HPDE6-E6E7 (cell line): ENCODE data around the gene SSBP4.
"Not testable (repeated sequence)": the region's sequence is repeated elsewhere in the genome, so short reads cannot be mapped to it uniquely, and the experiment has no call there.

ENCODE experiments used
- DNase-seq: peaks from one replicate; pipeline ENCODE4 v3.0.0; 2011; ENCODE audit warnings: missing footprints; ENCODE audit errors: extremely low spot score

Gene SSBP4

DNA sequence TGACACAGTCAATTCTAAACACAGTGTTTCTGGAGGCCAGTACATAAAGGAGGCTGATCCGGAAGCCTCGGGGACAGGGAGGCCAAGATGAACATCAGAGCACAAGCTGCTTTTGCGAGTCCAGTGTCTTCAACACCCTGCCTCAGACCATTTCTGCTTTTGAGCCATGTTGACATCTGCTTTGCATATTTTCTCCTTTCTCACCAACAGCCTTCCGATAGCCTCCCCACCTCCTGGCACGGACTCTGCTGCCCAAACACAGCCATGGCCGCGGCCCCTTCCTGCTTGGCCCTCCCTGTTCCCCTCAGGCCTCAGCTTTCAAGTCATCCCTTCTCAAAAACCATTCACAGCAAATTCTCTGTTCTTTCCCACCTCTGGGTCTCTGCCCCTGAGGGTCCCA, 25.4 kb upstream of the SSBP4 start:
- DNase-seq, result no peak

DNA sequence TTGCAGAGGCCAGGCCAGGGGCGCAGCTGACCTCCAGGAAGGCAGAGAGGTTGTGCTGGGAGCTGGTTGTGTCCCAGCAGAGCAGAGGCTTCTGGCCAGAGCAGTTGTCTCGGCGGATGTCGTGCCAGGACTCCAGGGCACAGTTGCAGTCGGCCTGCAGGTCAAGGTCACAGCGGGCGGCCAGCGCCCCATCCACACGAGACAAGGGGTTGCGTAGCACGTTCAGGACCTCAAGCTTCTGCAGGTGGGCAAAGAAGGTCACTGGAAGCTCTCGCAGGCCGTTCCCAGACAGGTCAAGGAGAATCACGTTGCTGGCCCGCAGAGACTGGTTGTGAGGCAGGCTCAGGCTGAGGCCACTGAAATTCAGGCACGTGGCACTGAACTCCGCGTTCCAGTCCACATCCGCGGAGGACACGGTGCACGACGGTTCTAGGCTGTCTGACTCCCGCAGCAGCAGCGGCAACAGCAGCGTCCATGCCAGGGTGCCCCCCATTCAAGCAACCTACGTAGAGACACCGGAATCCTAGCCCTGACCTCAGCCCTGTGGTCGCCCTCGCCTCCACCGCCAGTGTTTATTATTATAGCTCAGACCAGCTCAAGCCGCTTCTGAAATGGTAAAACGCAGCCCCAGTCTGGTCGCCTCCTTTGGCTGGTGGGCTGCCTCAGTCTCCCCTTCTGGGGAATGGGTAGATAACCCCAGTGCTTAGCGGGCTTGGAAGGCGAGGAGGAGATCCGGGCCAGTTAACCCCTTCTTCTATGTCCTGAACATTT, 22.5 kb upstream of the SSBP4 start:
- no peak for DNase-seq

GRCh38 chr19:18397242-18398202, 21.7 kb upstream of the SSBP4 start, which contains the start of gene LRRC25:
Gene LRRC25, minus strand, starts transcription at chr19:18397622. Its CDS starts 659 bp downstream, at chr19:18396963.
- DNase-seq, result no peak

DNA sequence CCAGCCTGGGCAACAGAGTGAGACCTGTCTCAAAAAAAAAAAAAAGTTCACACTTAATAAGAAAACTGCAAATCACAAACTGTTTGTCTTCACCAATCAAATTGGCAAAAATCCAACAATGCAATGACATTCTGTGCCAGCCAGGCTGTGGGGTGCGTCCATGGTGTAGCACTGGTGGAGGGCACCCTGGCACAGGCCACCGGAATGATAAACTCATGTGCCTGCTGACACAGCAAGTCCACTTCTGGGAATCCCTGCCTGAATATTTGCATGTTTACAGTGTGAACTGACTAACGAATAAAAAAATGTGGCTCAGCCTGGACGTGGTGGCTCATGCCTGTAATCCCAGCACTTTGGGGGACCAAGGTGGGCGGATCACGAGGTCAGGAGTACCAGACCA, 20.2 kb upstream of the SSBP4 start:
- DNase-seq, result no peak

- peak; percentile 52 for DNase-seq
Measured at GRCh38 chr19:18401580-18402112, 17.6 kb upstream of the SSBP4 start.

GRCh38 chr19:18402455-18403248, 16.5 kb upstream of the SSBP4 start:
- DNase-seq, result not testable (repeated sequence)

GRCh38 chr19:18405754-18406153, 13.4 kb upstream of the SSBP4 start:
- DNase-seq, result not testable (repeated sequence)

DNA sequence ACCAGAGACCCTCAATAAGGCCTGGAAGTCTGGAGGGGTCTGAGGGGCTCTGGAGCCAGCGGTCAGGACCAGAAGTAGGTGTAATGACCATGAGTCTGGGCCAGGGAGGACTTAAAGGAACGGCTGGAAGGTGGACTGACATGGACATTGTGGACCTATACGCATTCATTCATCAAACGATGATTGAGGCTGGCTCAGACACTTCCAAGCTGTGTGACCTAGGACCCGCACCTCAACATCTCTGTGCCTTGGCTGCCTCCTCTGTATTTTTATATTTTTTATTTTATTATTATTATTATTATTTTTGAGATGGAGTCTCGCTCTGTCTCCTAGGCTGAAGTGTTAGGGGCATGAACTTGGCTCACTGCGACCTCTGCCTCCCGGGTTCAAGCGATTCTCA, 12.4 kb upstream of the SSBP4 start:
- no peak for DNase-seq

DNA sequence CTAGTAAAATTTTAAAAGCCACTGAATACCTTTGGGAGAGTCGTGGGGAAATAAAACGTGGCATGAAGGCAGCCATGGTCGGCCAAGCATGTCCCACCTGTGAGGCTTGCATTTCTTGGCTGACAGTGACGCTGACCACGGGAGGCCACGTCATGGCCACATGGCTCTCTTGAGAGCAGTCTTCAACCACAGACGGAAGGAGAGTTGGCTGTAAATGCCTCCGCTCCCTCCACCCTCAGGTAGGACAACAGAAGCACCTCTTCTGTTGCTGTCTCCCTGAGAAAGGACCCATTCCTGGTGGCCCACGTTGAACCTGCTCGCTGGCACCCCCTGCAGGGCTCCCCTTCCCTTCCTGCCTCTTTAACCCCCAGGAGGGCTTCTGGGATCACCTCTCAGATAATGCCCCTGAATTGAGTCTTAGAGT, 11.1 kb upstream of the SSBP4 start:
- no peak for DNase-seq

DNA sequence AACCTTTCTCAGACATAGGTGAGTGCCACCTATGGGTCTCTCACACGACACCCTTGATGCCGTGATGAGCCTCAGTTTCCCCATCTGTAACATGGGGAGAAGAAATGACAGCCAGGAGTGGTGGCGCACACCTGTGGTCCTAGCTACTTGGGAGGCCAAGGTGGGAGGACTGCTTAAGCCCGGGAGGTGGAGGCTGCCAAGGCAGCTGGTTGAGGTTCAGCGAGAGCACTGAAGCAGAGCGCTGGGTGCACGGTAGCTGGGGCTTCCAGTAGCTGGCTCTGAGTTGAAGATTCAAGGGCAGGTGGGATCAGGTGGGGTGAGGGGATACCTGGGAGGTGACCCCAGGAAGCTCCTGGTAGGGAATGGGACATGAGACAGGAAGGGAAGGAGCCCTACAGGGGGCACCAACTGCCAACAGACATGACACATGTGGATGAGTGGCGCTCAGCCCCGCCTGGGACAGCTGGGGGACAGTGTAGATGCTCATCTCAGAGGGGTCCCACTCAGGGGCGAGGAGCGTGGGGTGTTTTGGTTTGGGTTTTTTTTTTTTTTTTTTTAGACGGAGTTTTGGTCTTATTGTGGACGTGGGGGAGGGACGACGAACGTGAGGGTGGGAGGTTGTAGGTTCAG, 6.5 kb upstream of the SSBP4 start:
- no peak for DNase-seq

DNA sequence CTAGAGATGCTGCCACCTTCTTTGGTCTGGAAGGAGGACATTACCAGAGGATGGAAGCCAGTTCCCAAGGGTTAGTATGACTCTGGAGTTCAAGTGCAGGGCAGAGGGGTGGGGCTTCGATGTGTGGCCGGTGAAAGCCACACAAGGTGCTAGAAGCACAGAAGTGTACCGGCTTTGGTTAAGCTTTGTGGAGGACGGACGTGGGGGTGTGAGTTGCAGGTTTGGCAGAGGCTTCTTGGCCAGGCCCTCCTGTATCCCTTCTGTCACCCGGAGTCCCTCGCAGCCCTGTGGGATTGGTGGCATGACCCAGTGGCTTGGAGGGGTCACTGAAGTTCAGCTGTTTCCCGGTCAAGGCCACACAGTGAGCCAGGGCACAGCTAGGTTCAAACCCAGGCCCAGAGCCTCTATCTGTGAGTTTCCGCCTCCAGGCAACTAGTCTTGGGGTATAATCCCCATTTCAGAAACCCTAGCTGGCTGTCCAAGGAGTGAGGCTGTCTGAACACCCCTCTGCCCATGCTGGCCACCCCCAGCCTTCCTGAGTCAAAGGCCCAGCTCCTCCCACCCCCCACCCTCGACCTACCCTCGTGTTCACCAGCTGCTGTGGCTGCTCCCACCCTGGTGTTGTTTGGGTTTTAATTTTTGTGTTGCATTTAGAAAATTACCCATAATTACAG, 4.6 kb upstream of the SSBP4 start:
- DNase-seq, result no peak

GRCh38 chr19:18415178-18415867, 3.9 kb upstream of the SSBP4 start:
- no peak for DNase-seq

DNA sequence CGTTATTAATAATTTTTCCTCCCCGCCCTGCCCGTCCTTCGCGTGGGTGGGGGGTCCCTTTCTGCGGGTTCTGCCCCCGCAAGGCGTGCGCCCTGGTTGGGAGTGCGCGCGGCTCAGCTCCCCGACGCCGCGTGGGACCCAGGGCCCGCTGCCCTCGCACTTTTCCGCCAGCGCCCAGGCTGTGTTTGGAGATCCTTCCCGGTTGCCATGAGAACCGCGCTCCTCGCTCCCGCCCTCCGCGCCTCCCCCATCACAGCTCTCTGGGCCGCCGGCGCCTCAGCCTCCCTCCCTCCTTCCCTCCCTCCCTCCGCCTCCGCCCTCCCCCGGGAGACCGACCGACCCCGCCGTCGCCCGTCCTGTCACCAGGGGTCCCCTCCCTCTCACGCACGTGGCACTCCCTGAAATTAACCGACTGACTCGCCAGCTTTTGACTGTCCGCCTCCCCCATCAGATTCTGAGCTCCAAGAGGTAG, 2.4 kb upstream of the SSBP4 start:
- DNase-seq, result no peak

GRCh38 chr19:18417250-18418028, 1.8 kb upstream of the SSBP4 start:
- DNase-seq, result no peak

GRCh38 chr19:18418029-18418482, 1.1 kb upstream of the SSBP4 start:
- DNase-seq, result no peak

GRCh38 chr19:18418483-18419194, 559 bp upstream of the SSBP4 start:
- no peak for DNase-seq

DNA sequence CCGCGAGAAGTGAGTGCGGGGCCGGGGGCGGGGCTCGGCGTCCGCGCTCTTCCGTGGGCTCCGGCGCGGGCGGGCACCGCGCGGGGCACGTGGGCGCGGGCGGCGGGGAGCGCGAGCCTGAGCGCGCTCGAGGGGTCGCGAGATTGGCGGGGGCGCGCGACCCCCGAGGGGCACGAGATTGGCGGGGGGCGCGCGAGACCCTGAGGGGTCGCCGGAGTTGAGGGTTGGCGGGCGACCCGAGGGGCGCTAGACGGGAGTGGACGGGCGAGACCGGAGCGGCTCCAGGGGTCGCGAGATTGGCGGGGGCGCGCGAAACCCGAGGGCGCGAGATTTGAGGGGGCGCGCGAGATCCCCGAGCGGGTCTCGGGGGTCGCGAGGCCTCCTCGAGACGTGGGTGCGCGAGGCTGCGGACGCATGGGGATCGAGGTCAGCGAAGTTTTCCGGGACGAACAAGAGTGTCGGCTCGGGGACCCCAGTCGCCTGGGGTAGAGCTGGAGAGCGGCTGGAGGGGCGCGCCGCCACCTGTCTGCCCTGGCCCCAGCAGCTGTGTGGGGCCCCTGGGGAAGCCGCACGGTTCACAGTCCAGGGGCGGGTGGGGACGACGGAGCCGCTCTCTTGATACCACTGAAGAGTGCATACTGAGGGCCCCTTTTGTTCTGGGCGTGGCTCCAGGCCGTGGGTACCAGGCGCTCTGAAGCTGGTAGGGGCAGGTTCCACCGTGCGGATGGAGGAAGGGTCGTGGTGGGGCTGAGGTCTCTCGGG, 682 bp downstream of the SSBP4 start:
- no peak for DNase-seq
